Neural crest cell (in vitro differentiated cells): ENCODE data around the gene ATP10B. TPM values are rescaled to one million over a fixed set of nuclear protein-coding genes. Genes with fewer than 3 reads are reported as not detected.

Source experiments
- DNase-seq: peaks from one replicate; pipeline ENCODE4 v3.0.0; 2021; ENCODE audit warnings: low read depth, mixed read lengths, low spot score
- H3K27ac Mint-ChIP-seq: one replicate; pipeline ENCODE4 v1.8.0; 2021; ENCODE audit warnings: mild to moderate bottlenecking, mixed read lengths; ENCODE audit not compliant: unreplicated experiment
- H3K27me3 Mint-ChIP-seq: 2 replicates; pipeline ENCODE4 v1.8.0; 2021; ENCODE audit warnings: low read depth, mild to moderate bottlenecking, mixed read lengths
- H3K36me3 Mint-ChIP-seq: 2 replicates; pipeline ENCODE4 v1.8.0; 2021; ENCODE audit warnings: low read depth, mild to moderate bottlenecking, mixed read lengths
- H3K4me1 Mint-ChIP-seq: 2 replicates; pipeline ENCODE4 v1.8.0; 2021; ENCODE audit warnings: mixed read lengths
- H3K4me3 Mint-ChIP-seq: one replicate; pipeline ENCODE4 v1.8.0; 2021; ENCODE audit warnings: mild to moderate bottlenecking, mixed read lengths
- H3K9me3 Mint-ChIP-seq: 2 replicates; pipeline ENCODE4 v1.8.0; 2021; ENCODE audit warnings: mixed read lengths
- CTCF ChIP-seq: fragments of 200-600 bp; sonication (generic); conservative IDR thresholded peaks from 2 replicates; pipeline ENCODE4 v1.5.0; 2021; ENCODE audit warnings: antibody characterized with exemption, mild to moderate bottlenecking
- total RNA-seq: library from RNA; stranded (reverse); gene quantifications from 2 replicates; pipeline ENCODE4 v1.2.1, GENCODE V29; 2021

Gene ATP10B
- total RNA-seq, 1 donor from 2014 or later = 10.8 TPM

GRCh38 chr5:160635663-160636062, 216.3 kb downstream of the ATP10B start:
- DNase-seq = no peak
- no peak overlapping the region for H3K4me3 Mint-ChIP-seq
- H3K4me1 Mint-ChIP-seq = no peaks in the 10 kb centered on the region
- peaks cover 3% of the 10 kb centered on the region for H3K9me3 Mint-ChIP-seq
- TF ChIP-seq CTCF = no peak
- H3K27me3 Mint-ChIP-seq = no peaks in the 10 kb centered on the region
- H3K27ac Mint-ChIP-seq = no peak overlapping the region
- H3K36me3 Mint-ChIP-seq = peaks cover 3% of the 10 kb centered on the region

GRCh38 chr5:160635046-160635445, 217.0 kb downstream of the ATP10B start:
- no peaks in the 10 kb centered on the region for H3K27me3 Mint-ChIP-seq
- peaks cover 3% of the 10 kb centered on the region for H3K9me3 Mint-ChIP-seq
- no peak overlapping the region for H3K27ac Mint-ChIP-seq
- TF ChIP-seq CTCF = no peak
- peaks cover 3% of the 10 kb centered on the region for H3K36me3 Mint-ChIP-seq
- no peak overlapping the region for H3K4me3 Mint-ChIP-seq
- DNase-seq = no peak
- no peaks in the 10 kb centered on the region for H3K4me1 Mint-ChIP-seq

- Mint-ChIP-seq H3K4me1 (no peaks in the 10 kb centered on the region), H3K4me3 (no peak overlapping the region), H3K36me3 (peaks cover 3% of the 10 kb centered on the region), H3K27me3 (no peaks in the 10 kb centered on the region), H3K27ac (no peak overlapping the region), H3K9me3 (peaks cover 3% of the 10 kb centered on the region)
- TF ChIP-seq CTCF = no peak
- DNase-seq = no peak
These were observed 223.0 kb downstream of the ATP10B start for GRCh38 chr5:160629003-160629402.

GRCh38 chr5:160628619-160628968, 223.4 kb downstream of the ATP10B start:
- Mint-ChIP-seq H3K4me1 (no peaks in the 10 kb centered on the region), H3K27me3 (no peaks in the 10 kb centered on the region), H3K9me3 (peaks cover 3% of the 10 kb centered on the region), H3K27ac (no peak overlapping the region), H3K4me3 (no peak overlapping the region), H3K36me3 (no peaks in the 10 kb centered on the region)
- DNase-seq = no peak
- TF ChIP-seq CTCF = no peak

GRCh38 chr5:160627921-160628618, 223.9 kb downstream of the ATP10B start:
- Mint-ChIP-seq H3K4me1 (no peaks in the 10 kb centered on the region), H3K27me3 (no peaks in the 10 kb centered on the region), H3K4me3 (no peak overlapping the region), H3K36me3 (no peaks in the 10 kb centered on the region), H3K9me3 (peaks cover 3% of the 10 kb centered on the region), H3K27ac (no peak overlapping the region)
- no peak for DNase-seq
- no peak for TF ChIP-seq CTCF
